Mononuclear cell (primary cell): ENCODE results near the gene FGFR2. TPM values are rescaled to one million over a fixed set of nuclear protein-coding genes. Genes with fewer than 3 reads are reported as not detected.
"Not testable (repeated sequence)": the region's sequence is repeated elsewhere in the genome, so short reads cannot be mapped to it uniquely, and the experiment has no call there.

Experiments used
- H3K27me3 ChIP-seq: 2 replicates; pipeline ENCODE4 v1.6.0; 2011; ENCODE audit warnings: low read length, control low read depth; ENCODE audit not compliant: insufficient read depth
- H3K4me1 ChIP-seq: 2 replicates; pipeline ENCODE4 v1.5.1; 2011; ENCODE audit warnings: mild to moderate bottlenecking, low read length, control low read depth; ENCODE audit not compliant: insufficient read depth
- H3K4me3 ChIP-seq: 2 replicates; pipeline ENCODE4 v1.5.1; 2011; ENCODE audit warnings: mild to moderate bottlenecking, low read length, moderate library complexity
- H3K9me3 ChIP-seq: 2 replicates; pipeline ENCODE4 v1.5.1; 2011; ENCODE audit warnings: low read depth, mild to moderate bottlenecking, control low read depth, low read length
- total RNA-seq: library from RNA; depleted of rRNA; stranded (reverse); fragments of >200 nt; gene quantifications from one replicate; pipeline ENCODE4 v1.2.3, GENCODE V29; 2012

The FGFR2 gene
- total RNA-seq, 1 donor = not detected

DNA sequence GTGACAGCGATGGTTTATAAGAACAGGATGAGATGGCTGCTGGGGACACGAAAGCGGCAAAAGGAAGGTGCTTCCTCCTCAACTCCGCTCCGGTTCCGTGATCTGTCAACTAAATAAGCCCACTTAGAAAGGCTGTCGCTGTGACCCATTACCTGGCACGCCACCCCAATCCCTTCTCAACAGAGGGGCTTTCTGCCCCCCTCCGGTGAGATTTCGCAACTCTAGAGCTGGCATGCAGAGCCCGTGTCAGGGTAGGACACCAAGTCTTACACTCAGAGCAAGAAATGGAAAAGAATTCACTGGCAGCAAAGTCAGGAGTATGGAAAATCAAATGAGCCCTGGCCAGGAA is 66.4 kb downstream of the FGFR2 start:
- Histone ChIP-seq H3K27me3 (no peaks in the 10 kb centered on the region), H3K4me3 (no peak overlapping the region), H3K9me3 (no peaks in the 10 kb centered on the region), H3K4me1 (no peaks in the 10 kb centered on the region)

- Histone ChIP-seq H3K4me3 (no peak overlapping the region), H3K27me3 (no peaks in the 10 kb centered on the region), H3K4me1 (no peaks in the 10 kb centered on the region), H3K9me3 (no peaks in the 10 kb centered on the region)
Observed at GRCh38 chr10:121531076-121531829, 67.0 kb downstream of the FGFR2 start.

DNA sequence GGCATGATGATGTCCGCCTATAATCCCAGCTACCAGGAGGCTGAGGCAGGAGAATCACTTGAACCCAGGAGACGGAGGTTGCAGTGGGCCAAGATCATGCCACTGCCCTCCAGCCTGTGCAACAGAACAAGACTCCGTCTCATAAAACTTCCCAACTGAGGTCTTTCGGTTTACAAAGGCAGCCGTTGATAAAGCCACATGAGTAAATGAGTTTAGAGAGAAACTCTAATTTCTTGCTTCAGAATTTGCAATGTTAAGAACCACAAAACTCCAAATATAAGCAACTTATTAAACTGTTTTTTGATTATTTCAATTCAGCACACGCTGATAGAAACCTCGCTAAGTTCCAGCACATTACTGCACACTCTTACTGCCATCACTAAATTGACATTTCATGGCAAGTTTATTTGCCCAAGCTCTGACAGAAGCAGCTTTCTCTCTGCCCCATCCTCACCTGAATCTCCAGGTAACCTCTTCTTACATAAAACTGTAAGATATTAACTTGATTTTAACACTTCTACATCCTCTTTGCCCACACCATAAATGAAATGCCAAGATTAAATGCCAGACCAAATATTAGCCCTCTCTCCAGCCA is 67.7 kb downstream of the FGFR2 start:
- Histone ChIP-seq H3K27me3 (no peaks in the 10 kb centered on the region), H3K9me3 (no peaks in the 10 kb centered on the region), H3K4me1 (no peaks in the 10 kb centered on the region)

DNA sequence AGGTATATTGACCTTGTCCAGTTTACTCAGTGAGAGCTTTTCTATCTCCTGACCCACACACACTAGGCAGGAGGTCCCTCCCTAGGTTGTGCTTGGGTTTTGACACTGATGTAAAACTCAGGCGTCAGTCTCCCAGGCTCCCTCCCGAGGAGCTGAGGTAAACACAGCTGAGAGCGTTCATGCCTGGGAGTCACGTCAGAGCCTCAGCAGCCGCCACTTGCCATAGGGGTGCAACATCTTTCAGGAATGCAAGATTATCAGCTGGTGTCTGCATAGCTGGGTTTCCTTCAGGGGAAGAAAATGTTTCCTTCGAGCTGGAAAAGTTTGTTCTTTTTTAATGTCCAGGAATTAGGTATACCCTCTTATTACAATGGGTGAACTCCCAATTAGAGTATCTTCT is 70.6 kb downstream of the FGFR2 start:
- Histone ChIP-seq H3K27me3 (no peaks in the 10 kb centered on the region), H3K4me3 (no peak overlapping the region), H3K9me3 (no peaks in the 10 kb centered on the region), H3K4me1 (no peaks in the 10 kb centered on the region)

More for the DNA sequence above, 67.7 kb downstream of the FGFR2 start:
- no peak overlapping the region for H3K4me3 ChIP-seq

DNA sequence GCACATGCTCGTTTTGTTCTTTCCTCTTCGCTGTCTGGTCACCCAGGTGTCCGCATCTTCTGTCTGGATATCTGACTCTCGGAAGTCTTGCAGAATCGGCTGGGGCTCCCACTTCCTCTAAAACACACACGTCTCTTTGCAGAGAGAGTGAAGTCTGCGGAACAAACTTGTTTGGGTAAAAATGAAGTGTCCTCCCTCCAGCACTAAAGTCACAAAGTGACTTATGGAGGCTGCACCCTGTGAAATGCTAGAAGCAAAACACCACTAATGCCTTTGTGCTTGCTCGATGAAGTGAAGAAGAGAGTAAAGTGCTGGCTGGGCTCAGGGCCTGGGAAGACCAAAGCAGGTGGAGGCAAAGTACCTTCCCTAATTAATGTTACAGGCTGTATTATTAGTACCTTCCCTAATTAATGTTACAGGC is 71.4 kb downstream of the FGFR2 start:
- Histone ChIP-seq H3K27me3 (no peaks in the 10 kb centered on the region), H3K4me1 (no peaks in the 10 kb centered on the region)

DNA sequence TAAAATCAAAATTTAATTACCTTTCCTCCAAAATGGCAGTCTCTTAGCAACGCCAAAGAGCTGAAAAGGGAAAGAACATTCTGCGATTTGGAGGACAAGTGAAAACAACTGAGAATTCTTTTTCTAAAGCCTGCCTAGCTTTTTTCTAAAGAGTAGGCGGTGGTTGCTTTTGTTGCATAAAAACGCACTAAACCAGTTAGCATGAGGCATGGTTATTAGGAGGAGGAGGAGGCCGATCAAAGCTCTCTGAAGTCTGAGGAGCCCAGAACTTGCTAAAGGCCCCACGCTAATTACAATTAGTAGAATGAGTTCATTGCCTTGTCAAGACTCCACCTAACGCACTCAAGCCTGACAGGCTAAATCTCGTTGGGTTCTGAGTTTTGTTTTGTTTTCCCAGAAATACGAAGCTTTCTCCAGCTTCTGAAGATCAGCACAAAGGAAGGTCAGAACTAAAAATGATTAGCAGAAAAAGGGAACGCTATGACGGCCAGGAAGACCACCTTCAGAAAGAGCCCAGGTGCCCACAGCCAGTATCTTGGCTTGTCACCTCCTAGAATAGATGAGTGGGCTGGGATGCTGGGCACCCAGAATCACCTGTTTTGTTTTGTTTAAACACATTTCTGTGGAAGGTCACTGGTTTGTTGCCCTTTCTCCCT is 72.0 kb downstream of the FGFR2 start:
- Histone ChIP-seq H3K9me3 (no peaks in the 10 kb centered on the region), H3K4me1 (no peaks in the 10 kb centered on the region), H3K4me3 (no peak overlapping the region), H3K27me3 (no peaks in the 10 kb centered on the region)

More for the DNA sequence above, 71.4 kb downstream of the FGFR2 start:
- H3K9me3 ChIP-seq = no peaks in the 10 kb centered on the region
- H3K4me3 ChIP-seq = no peak overlapping the region

DNA sequence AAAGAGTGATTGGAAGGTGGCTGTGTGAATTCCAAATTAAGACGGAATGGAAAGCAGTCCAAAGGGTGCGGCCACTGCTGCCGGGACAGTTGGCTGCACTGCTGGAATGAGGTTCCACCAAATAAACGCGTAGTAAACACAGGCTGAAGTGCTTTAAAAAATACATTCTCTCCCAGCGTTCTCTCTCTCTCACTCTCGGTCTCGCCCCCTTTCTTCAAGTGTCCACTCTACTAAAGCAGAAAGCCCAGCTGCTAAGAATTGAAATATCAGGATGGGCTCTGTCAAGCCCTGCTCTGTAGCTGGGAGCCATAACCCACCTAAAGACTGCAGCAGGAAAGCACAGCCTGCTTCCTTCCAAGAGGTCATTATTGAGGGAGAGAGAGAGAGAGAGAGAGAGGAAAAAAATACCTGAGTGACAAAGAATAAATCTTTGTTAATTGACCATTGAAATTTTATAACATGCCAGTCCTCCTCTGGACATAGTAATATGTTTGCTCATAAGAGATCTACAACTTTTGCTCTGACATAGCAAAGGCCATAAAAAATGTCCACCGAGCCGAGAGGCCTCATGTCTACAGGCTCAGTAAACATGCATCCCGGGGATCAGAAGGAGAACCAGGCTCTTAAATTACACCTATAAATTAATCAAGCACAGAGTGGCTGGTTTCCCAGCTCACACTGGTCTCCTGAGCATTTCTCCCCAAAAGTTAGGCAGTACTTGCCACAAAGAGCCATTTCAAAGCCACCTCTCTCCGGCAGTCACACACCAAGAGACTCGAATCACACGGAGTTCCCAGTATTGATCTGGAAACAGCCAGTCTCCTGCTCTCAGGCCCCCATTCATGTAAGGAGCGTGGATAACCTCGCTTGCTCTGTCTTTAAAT is 72.8 kb downstream of the FGFR2 start:
- no peaks in the 10 kb centered on the region for H3K4me1 ChIP-seq
- no peaks in the 10 kb centered on the region for H3K27me3 ChIP-seq
- H3K9me3 ChIP-seq = no peaks in the 10 kb centered on the region
- H3K4me3 ChIP-seq = no peak overlapping the region

DNA sequence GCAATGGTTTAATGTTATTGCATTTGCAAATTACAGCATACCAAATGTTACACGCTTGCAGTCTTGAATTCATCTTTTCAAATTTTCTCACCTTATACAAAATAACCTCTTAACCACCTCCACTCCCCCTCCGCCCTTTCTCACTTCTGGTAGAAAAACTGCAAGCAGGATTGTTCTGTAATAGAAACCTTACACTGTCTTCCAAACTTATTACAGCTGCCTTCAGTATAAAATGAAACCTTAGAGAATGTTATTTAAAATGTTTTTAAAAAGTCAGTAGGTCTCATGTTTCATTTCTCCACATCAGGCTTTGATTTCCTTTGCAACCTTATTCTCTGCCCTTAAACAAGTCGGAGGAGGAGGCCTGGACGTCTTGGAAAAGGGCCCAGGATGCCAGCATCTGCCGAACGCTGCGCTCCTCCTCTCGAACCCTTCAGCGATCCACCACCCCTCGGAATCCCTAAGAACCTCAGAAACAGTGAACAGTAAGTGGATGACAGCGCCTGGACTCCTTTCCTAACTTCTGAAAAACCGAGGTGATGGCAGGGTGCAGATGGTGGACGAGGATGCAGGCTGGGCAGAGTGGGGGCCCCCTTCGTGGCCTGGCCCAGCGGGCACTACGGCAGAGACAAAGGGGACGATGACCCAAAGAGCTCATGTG is 74.0 kb downstream of the FGFR2 start:
- H3K4me3 ChIP-seq = no peak overlapping the region
- no peaks in the 10 kb centered on the region for H3K9me3 ChIP-seq
- no peaks in the 10 kb centered on the region for H3K27me3 ChIP-seq
- H3K4me1 ChIP-seq = no peaks in the 10 kb centered on the region

GRCh38 chr10:121522831-121523230 is 75.4 kb downstream of the FGFR2 start:
- no peaks in the 10 kb centered on the region for H3K9me3 ChIP-seq
- H3K4me1 ChIP-seq = no peaks in the 10 kb centered on the region
- H3K4me3 ChIP-seq = no peak overlapping the region
- H3K27me3 ChIP-seq = no peaks in the 10 kb centered on the region

GRCh38 chr10:121521794-121522556 is 76.3 kb downstream of the FGFR2 start:
- Histone ChIP-seq H3K9me3 (no peaks in the 10 kb centered on the region), H3K4me1 (no peaks in the 10 kb centered on the region), H3K4me3 (no peak overlapping the region), H3K27me3 (no peaks in the 10 kb centered on the region)

- H3K9me3 ChIP-seq, H3K4me3 ChIP-seq, H3K4me1 ChIP-seq, H3K27me3 ChIP-seq: not testable (repeated sequence)
Observed at GRCh38 chr10:121520526-121520925, 77.7 kb downstream of the FGFR2 start.

DNA sequence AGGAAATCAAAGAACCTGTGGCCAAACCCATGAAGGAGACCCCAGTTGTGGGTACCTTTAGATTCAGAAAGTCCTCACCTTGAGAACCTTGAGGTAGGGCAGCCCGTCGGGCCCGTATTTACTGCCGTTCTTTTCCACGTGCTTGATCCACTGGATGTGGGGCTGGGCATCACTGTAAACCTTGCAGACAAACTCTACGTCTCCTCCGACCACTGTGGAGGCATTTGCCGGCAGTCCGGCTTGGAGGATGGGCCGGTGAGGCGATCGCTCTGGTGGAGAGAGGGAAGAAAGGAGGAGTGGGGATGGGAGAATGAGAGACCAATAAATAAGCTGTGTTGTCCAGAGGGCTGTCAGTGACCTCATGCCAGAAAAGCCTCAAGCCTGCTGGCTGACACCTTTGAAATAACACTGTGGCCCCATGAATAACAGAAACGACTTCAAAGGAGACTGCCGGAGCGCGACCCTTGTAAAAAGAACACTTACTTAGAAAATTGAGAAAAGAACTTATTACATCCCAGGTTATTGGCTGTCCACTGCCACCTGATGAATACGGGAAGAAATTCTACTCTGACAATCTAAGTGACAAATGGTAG is 78.2 kb downstream of the FGFR2 start:
- Histone ChIP-seq H3K4me3 (no peak overlapping the region), H3K9me3 (no peaks in the 10 kb centered on the region), H3K27me3 (no peaks in the 10 kb centered on the region), H3K4me1 (no peaks in the 10 kb centered on the region)

GRCh38 chr10:121519411-121519810 is 78.8 kb downstream of the FGFR2 start:
- no peaks in the 10 kb centered on the region for H3K4me1 ChIP-seq
- no peaks in the 10 kb centered on the region for H3K9me3 ChIP-seq
- H3K4me3 ChIP-seq = no peak overlapping the region
- H3K27me3 ChIP-seq = no peaks in the 10 kb centered on the region

GRCh38 chr10:121518333-121518732 is 79.9 kb downstream of the FGFR2 start:
- no peaks in the 10 kb centered on the region for H3K4me1 ChIP-seq
- no peaks in the 10 kb centered on the region for H3K9me3 ChIP-seq
- H3K27me3 ChIP-seq = no peaks in the 10 kb centered on the region
- no peak overlapping the region for H3K4me3 ChIP-seq
